SK-N-SH (cell line): ENCODE measurements around the gene RIPOR2. TPM values are rescaled to one million over a fixed set of nuclear protein-coding genes. Genes with fewer than 3 reads are reported as not detected.
"Not testable (repeated sequence)": the region's sequence is repeated elsewhere in the genome, so short reads cannot be mapped to it uniquely, and the experiment has no call there.

ENCODE experiments used
- CTCF ChIA-PET: fragments of 300-600, 350-600 bp; formaldehyde crosslinking; extraction: SDS; loops from one replicate; lab custom pipeline; 2021; lab: Yijun Ruan, JAX
- POLR2A ChIA-PET: fragments of 350-600 bp; sonication (Branson Sonifier 250); formaldehyde crosslinking; extraction: SDS; loops from one replicate; lab custom pipeline; 2020; ENCODE audit warnings: antibody characterized with exemption, inconsistent platforms; lab: Yijun Ruan, JAX
- DNase-seq: peaks from one replicate; pipeline ENCODE4 v3.0.0; 2012
- H2AFZ ChIP-seq: fragments of 200-600 bp; sonication (generic); 2 replicates; pipeline ENCODE4 v1.8.1; 2016; ENCODE audit warnings: antibody characterized with exemption, mild to moderate bottlenecking, low read depth
- H3F3A ChIP-seq: fragments of 200-600 bp; sonication (generic); replicated peaks from 2 replicates; pipeline ENCODE3; 2016; ENCODE audit warnings: antibody characterized with exemption, mild to moderate bottlenecking; ENCODE audit not compliant: insufficient read depth
- H3K27ac ChIP-seq, 2 experiments: fragments of 200-500 bp in 1 of 2; fragments of 200-600 bp in 1 of 2; sonication (Bioruptor generic) in 1 of 2; sonication (generic), shearing (Covaris generic) in 1 of 2; 2 replicates each; pipeline versions ENCODE4 v1.5.1 to v1.6.1; 2014 to 2016; ENCODE audit warnings: low read depth in 2 of 2, inconsistent platforms in 1 of 2, low read length in 1 of 2, mild to moderate bottlenecking in 1 of 2, mixed read lengths in 1 of 2
- H3K27me3 ChIP-seq: fragments of 200-600 bp; sonication (generic), shearing (Covaris generic); 2 replicates; pipeline ENCODE4 v1.6.1; 2016; ENCODE audit warnings: mixed run types; ENCODE audit not compliant: insufficient read depth
- H3K36me3 ChIP-seq, 2 experiments: fragments of 200-500 bp in 1 of 2; fragments of 200-600 bp in 1 of 2; sonication (Bioruptor generic) in 1 of 2; sonication (generic) in 1 of 2; replicated peaks in 1 of 2; 2 replicates each; pipeline versions ENCODE3 to v1.5.1; 2014 to 2016; ENCODE audit warnings: low read length in 1 of 2, mild to moderate bottlenecking in 1 of 2; ENCODE audit not compliant: insufficient read depth in 2 of 2, control insufficient read depth in 1 of 2
- H3K4me1 ChIP-seq, 2 experiments: fragments of 200-500 bp in 1 of 2; fragments of 200-600 bp in 1 of 2; sonication (Bioruptor generic) in 1 of 2; sonication (generic), shearing (Covaris generic) in 1 of 2; 2 replicates each; pipeline versions ENCODE4 v1.5.1 to v1.6.1; 2014 to 2016; ENCODE audit warnings: low read depth in 1 of 2, low read length in 1 of 2, mixed run types in 1 of 2; ENCODE audit not compliant: insufficient read depth in 2 of 2, control insufficient read depth in 1 of 2
- H3K4me2 ChIP-seq: fragments of 200-600 bp; sonication (generic), shearing (Covaris generic); 2 replicates; pipeline ENCODE4 v1.6.1; 2017; ENCODE audit warnings: mixed run types
- H3K4me3 ChIP-seq, 2 experiments: fragments of 200-500 bp in 1 of 2; fragments of 200-600 bp in 1 of 2; sonication (Bioruptor generic) in 1 of 2; sonication (generic), shearing (Covaris generic) in 1 of 2; 2 replicates each; pipeline versions ENCODE4 v1.5.1 to v1.8.1; 2014 to 2016; ENCODE audit warnings: low read depth in 2 of 2, inconsistent platforms in 1 of 2, low read length in 1 of 2, mild to moderate bottlenecking in 1 of 2, mixed read lengths in 1 of 2, moderate library complexity in 1 of 2
- H3K79me2 ChIP-seq: fragments of 200-600 bp; sonication (generic); 2 replicates; pipeline ENCODE4 v1.8.1; 2017; ENCODE audit warnings: mild to moderate bottlenecking; ENCODE audit not compliant: insufficient read depth
- H3K9ac ChIP-seq: fragments of 200-600 bp; sonication (generic); 2 replicates; pipeline ENCODE4 v1.6.1; 2017; ENCODE audit warnings: mixed run types
- H3K9me2 ChIP-seq: fragments of 200-600 bp; sonication (generic); 2 replicates; pipeline ENCODE4 v1.6.1; 2017; ENCODE audit warnings: mixed run types
- H3K9me3 ChIP-seq: fragments of 200-600 bp; sonication (generic); 2 replicates; pipeline ENCODE4 v1.6.1; 2017; ENCODE audit warnings: mixed run types, mild to moderate bottlenecking, moderate library complexity
- H4K20me1 ChIP-seq: fragments of 200-600 bp; sonication (generic); 2 replicates; pipeline ENCODE4 v1.6.1; 2017; ENCODE audit warnings: mild to moderate bottlenecking, mixed run types; ENCODE audit not compliant: insufficient read depth
- EZH2phosphoT487 ChIP-seq: fragments of 200-600 bp; sonication (generic); IDR thresholded peaks from 2 replicates; pipeline ENCODE4 v1.6.1; 2017; ENCODE audit warnings: low read depth, mixed run types, mild to moderate bottlenecking, antibody characterized with exemption, moderate library complexity, borderline replicate concordance
- FOXJ3 ChIP-seq: sonication (generic); formaldehyde crosslinking; IDR thresholded peaks from 2 replicates; pipeline ENCODE4 v1.5.1; 2020; ENCODE audit warnings: mild to moderate bottlenecking, missing genetic modification reagents
- FOXM1 ChIP-seq: IDR thresholded peaks from 2 replicates; pipeline ENCODE4 v1.4.0; 2012; ENCODE audit warnings: low read depth, mild to moderate bottlenecking
- GABPA ChIP-seq: IDR thresholded peaks from 2 replicates; pipeline ENCODE4 v1.4.0; 2012; ENCODE audit warnings: low read depth, mild to moderate bottlenecking
- GATA2 ChIP-seq: sonication (generic); formaldehyde crosslinking; IDR thresholded peaks from 2 replicates; pipeline ENCODE4 v1.5.0; 2020; ENCODE audit warnings: mild to moderate bottlenecking, missing genetic modification reagents
- MEF2A ChIP-seq: IDR thresholded peaks from 2 replicates; pipeline ENCODE4 v1.4.0; 2012; ENCODE audit warnings: low read depth, borderline replicate concordance
- NFIC ChIP-seq: IDR thresholded peaks from 2 replicates; pipeline ENCODE4 v1.4.0; 2012; ENCODE audit warnings: borderline replicate concordance
- NRF1 ChIP-seq: IDR thresholded peaks from 2 replicates; pipeline ENCODE4 v1.6.1; 2012; ENCODE audit warnings: low read depth, mild to moderate bottlenecking, low read length
- POLR2AphosphoS5 ChIP-seq: IDR thresholded peaks from 2 replicates; pipeline ENCODE4 v1.6.1; 2012; ENCODE audit warnings: low read depth, low read length
- RCOR1 ChIP-seq: fragments of 150-350 bp; IDR thresholded peaks from 2 replicates; pipeline ENCODE4 v1.6.1; 2017; ENCODE audit warnings: antibody characterized with exemption, low read length
- RFX5 ChIP-seq: IDR thresholded peaks from 2 replicates; pipeline ENCODE4 v1.6.1; 2012; ENCODE audit warnings: mild to moderate bottlenecking, improper control_type of control experiment, low read length
- RXRA ChIP-seq: IDR thresholded peaks from 2 replicates; pipeline ENCODE4 v1.4.0; 2012; ENCODE audit warnings: low read depth, mild to moderate bottlenecking, borderline replicate concordance
- SIN3A ChIP-seq: IDR thresholded peaks from 2 replicates; pipeline ENCODE4 v1.6.1; 2012; ENCODE audit warnings: low read depth, mild to moderate bottlenecking, low read length, moderate library complexity, borderline replicate concordance
- SMC3 ChIP-seq: IDR thresholded peaks from 2 replicates; pipeline ENCODE4 v1.6.1; 2012; ENCODE audit warnings: low read depth, low read length, improper control_type of control experiment
- WGBS: methylation state at CpG from one replicate; pipeline ENCODE4 v1.1.6; 2017; ENCODE audit warnings: low lambda C conversion rate; 5-methylcytosine and 5-hydroxymethylcytosine counted together
- polyA plus RNA-seq, 3 experiments: library from polyadenylated mRNA; depleted of rRNA; stranded (reverse); fragments of >200 nt; gene quantifications; 2 replicates each; pipeline ENCODE4 v1.2.3, GENCODE V29; 2012
- TF ChIP-seq, protein P1 (sequence below): fragments of 150-350 bp; IDR thresholded peaks from 2 replicates; pipeline ENCODE4 v1.6.1; 2016; ENCODE audit warnings: mild to moderate bottlenecking, low read depth, low read length
- TF ChIP-seq, protein P2 (sequence below): IDR thresholded peaks from 2 replicates; pipeline ENCODE4; 2012
- TF ChIP-seq, protein P3 (sequence below): IDR thresholded peaks from 2 replicates; pipeline ENCODE4 v1.4.0; 2012; ENCODE audit warnings: low read depth, borderline replicate concordance
- TF ChIP-seq, protein P4 (sequence below): IDR thresholded peaks from 2 replicates; pipeline ENCODE4 v1.4.0; 2012; ENCODE audit warnings: low read depth

Gene RIPOR2
- polyA plus RNA-seq, 1 of the 3 experiments (the other 2 are of a cell fraction) = 0.05 TPM

DNA sequence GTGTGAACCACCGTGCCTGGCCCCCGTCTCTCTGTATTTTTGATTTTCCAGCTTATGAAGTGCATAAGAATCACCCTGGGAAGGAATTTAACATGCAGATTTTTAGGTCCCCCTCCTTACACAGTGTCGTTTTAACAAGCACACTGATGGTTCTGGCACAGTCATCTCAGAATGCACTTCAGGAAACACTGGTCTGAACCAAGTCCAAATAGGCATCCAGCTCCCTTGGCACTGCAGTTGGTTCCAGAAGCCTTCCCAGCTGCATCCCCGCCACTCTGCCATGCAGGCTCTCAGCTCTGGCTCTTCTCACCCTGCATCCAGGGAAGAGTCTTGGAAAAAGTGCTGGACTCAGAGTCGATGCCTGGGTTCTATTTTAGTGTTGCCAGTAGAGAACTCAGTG lies 20.1 kb downstream of the RIPOR2 start:
- Histone ChIP-seq H3K4me3 (no peak overlapping the region), H4K20me1 (no peaks in the 10 kb centered on the region), H3K36me3 (no peaks in the 10 kb centered on the region), H3K4me1 (peaks cover 7 to 12% of the 10 kb centered on the region in 2 experiments; a peak in 2 of 4 replicates), H3K9me3 (no peaks in the 10 kb centered on the region), H3K9me2 (no peaks in the 10 kb centered on the region), H3K9ac (no peak overlapping the region), H3F3A (no peaks in the 10 kb centered on the region), H3K27me3 (peaks cover 11% of the 10 kb centered on the region; the same call in 1 of the 2 replicates), H3K79me2 (no peaks in the 10 kb centered on the region), H3K4me2 (no peak overlapping the region), H2AFZ (no peak overlapping the region), H3K27ac (no peak overlapping the region)
- POLR2A ChIA-PET = no interaction called here
- CTCF ChIA-PET = interaction anchor here (1.0 to 1.9 kb wide), 4 partner anchors 13 to 686 kb away, joined by 3 to 6 read pairs (median 3); no protein-coding TSS in a partner anchor
- 57% methylated on average over 5 of the region's 5 CpGs for WGBS
- TF ChIP-seq FOXM1 = no peak
- TF ChIP-seq SMC3 = no peak
- TF ChIP-seq NFIC = no peak
- TF ChIP-seq, protein P1, sequence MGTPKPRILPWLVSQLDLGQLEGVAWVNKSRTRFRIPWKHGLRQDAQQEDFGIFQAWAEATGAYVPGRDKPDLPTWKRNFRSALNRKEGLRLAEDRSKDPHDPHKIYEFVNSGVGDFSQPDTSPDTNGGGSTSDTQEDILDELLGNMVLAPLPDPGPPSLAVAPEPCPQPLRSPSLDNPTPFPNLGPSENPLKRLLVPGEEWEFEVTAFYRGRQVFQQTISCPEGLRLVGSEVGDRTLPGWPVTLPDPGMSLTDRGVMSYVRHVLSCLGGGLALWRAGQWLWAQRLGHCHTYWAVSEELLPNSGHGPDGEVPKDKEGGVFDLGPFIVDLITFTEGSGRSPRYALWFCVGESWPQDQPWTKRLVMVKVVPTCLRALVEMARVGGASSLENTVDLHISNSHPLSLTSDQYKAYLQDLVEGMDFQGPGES = no peak
- no peak for TF ChIP-seq NRF1
- TF ChIP-seq, protein P2, sequence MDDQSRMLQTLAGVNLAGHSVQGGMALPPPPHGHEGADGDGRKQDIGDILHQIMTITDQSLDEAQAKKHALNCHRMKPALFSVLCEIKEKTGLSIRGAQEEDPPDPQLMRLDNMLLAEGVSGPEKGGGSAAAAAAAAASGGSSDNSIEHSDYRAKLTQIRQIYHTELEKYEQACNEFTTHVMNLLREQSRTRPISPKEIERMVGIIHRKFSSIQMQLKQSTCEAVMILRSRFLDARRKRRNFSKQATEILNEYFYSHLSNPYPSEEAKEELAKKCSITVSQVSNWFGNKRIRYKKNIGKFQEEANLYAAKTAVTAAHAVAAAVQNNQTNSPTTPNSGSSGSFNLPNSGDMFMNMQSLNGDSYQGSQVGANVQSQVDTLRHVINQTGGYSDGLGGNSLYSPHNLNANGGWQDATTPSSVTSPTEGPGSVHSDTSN = no peak
- TF ChIP-seq SIN3A = no peak
- no peak for TF ChIP-seq POLR2AphosphoS5
- no peak for TF ChIP-seq GABPA
- TF ChIP-seq RFX5 = no peak
- no peak for TF ChIP-seq MEF2A
- TF ChIP-seq RXRA = no peak
- no peak for TF ChIP-seq RCOR1
- TF ChIP-seq GATA2 (CRISPR knock-in tag) = no peak
- TF ChIP-seq, protein P3, sequence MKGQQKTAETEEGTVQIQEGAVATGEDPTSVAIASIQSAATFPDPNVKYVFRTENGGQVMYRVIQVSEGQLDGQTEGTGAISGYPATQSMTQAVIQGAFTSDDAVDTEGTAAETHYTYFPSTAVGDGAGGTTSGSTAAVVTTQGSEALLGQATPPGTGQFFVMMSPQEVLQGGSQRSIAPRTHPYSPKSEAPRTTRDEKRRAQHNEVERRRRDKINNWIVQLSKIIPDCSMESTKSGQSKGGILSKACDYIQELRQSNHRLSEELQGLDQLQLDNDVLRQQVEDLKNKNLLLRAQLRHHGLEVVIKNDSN = no peak
- TF ChIP-seq, protein P4, sequence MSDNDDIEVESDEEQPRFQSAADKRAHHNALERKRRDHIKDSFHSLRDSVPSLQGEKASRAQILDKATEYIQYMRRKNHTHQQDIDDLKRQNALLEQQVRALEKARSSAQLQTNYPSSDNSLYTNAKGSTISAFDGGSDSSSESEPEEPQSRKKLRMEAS = no peak
- TF ChIP-seq EZH2phosphoT487 = no peak
- no peak for TF ChIP-seq FOXJ3
- no peak for DNase-seq

DNA sequence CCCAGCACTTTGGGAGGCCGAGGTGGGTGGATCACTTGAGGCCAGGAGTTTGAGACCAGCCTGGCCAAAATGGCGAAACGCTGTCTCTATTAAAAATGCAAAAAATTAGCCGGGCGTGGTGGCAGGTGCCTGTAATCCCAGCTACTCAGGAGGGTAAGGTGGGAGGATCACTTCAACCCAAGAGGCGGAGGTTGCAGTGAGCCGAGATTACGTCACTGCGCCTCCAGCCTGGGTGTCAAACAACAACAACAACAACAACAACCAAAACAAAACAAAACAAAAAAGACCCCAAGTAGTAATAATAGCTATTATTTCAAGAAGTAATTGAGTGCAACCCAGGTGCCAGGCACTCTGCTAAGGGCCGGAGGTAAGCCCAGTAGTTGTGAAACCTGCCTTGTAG lies 21.7 kb downstream of the RIPOR2 start:
- H2AFZ ChIP-seq, H3K27ac ChIP-seq, H3K9me3 ChIP-seq, H3F3A ChIP-seq, H4K20me1 ChIP-seq, POLR2A ChIA-PET, H3K4me2 ChIP-seq, DNase-seq, H3K79me2 ChIP-seq, H3K9me2 ChIP-seq, H3K9ac ChIP-seq, H3K36me3 ChIP-seq, H3K4me3 ChIP-seq: not testable (repeated sequence)
- 80% methylated on average over 10 of the region's 10 CpGs for WGBS
- CTCF ChIA-PET = interaction anchor here (1.0 kb wide), 1 partner anchor 20 kb away, joined by 3 read pairs; no protein-coding TSS in a partner anchor
- Histone ChIP-seq H3K4me1 (peaks cover 4 to 16% of the 10 kb centered on the region in 2 experiments; a peak in 2 of 4 replicates), H3K27me3 (peaks cover 18% of the 10 kb centered on the region)
